ENCODE data around the gene KHNYN. TPM values are rescaled to one million over a fixed set of nuclear protein-coding genes. Genes with fewer than 3 reads are reported as not detected.
A peak's percentile ranks its signal among the peaks of the same experiment; 100 is the strongest.

Gene KHNYN
- total and polyA plus RNA-seq, 2 of the 8 experiments (the other 6 are each of a cell fraction or from before 2014, with no cell fraction given) = 7.6 to 22.3 TPM

GRCh38 chr14:24416254-24416931 lies 13.4 kb upstream of the KHNYN start:
- no peak for FAIRE-seq
- H3K14ac ChIP-seq (ENCODE audit: insufficient read length) = no peak overlapping the region
- H4K8ac ChIP-seq (ENCODE audit: extremely low read depth, insufficient read depth, low read length) = peak overlapping the region; percentile 57; the same call in 1 of the 2 replicates
- H3K4ac ChIP-seq (replicated peaks; ENCODE audit: insufficient read length, low read depth, low read length) = no peak overlapping the region
- no peak overlapping the region for H2BK15ac ChIP-seq (ENCODE audit: low read length)
- no peak overlapping the region for H3K18ac ChIP-seq (ENCODE audit: extremely low read depth, low read length)
- H4K5ac ChIP-seq (ENCODE audit: insufficient read length, low read depth, low read length) = no peak overlapping the region
- no peak overlapping the region for H2BK20ac ChIP-seq (ENCODE audit: low read length)
- no peak overlapping the region for H2BK12ac ChIP-seq (ENCODE audit: low read depth, low read length)
- H2AFZ ChIP-seq (ENCODE audit: low read length) = no peak overlapping the region
- peaks cover 0 to 6% (median 2%) of the 10 kb centered on the region in 4 experiments; a peak in 3 of 7 replicates for H3K27me3 ChIP-seq (replicated peaks in 1 of 4; ENCODE audit: control insufficient read depth in 3 of 4, extremely low read depth in 1 of 4, insufficient read depth in 3 of 4, low read length in 3 of 4)
- no peak overlapping the region for H3K56ac ChIP-seq (replicated peaks; ENCODE audit: insufficient read length, low read depth, low read length)
- no peak for DNase-seq (ENCODE audit: low read depth in 1 of 2, low spot score in 2 of 2)
- H2AK5ac ChIP-seq (ENCODE audit: low read depth, low read length) = no peak overlapping the region
- H3K27ac ChIP-seq (ENCODE audit: low read depth, low read length) = no peak overlapping the region
- no peak overlapping the region for H3K4me3 ChIP-seq (ENCODE audit: extremely low read depth in 1 of 4, insufficient read depth in 2 of 4, low read depth in 3 of 4, low read length in 4 of 4)
- H2BK5ac ChIP-seq (ENCODE audit: low read depth, low read length) = no peak overlapping the region
- H3K23ac ChIP-seq (ENCODE audit: insufficient read length) = no peak overlapping the region
- H3K23me2 ChIP-seq (ENCODE audit: low read depth, low read length) = no peaks in the 10 kb centered on the region
- H3K9me3 ChIP-seq (ENCODE audit: insufficient read depth in 2 of 2, low read depth in 1 of 2, low read length in 1 of 2) = no peaks in the 10 kb centered on the region
- ChIA-PET POLR2A (ENCODE audit: partially characterized antibody) (interaction anchor here (6.3 kb wide), 1 partner anchor 13 kb away, joined by 28 read pairs; the partner anchor contains the start of genes CBLN3 and KHNYN), CTCF (ENCODE audit: partially characterized antibody) (interaction anchor here (0.6 to 9.6 kb wide), 9 partner anchors 9 to 79 kb away, joined by 3 to 101 read pairs (median 10); partner anchors contain the start of genes CBLN3 and NYNRIN)
- no peaks in the 10 kb centered on the region for H3K4me1 ChIP-seq (replicated peaks in 1 of 4; ENCODE audit: control insufficient read depth in 3 of 4, insufficient read depth in 4 of 4, low read length in 3 of 4)
- no peak overlapping the region for H3K9ac ChIP-seq (replicated peaks in 1 of 4; ENCODE audit: extremely low read depth in 1 of 4, low read depth in 3 of 4, low read length in 3 of 4)
- WGBS, 2 experiments (ENCODE audit: extremely low coverage in 1 of 2, insufficient coverage in 1 of 2, insufficient read length in 1 of 2, insufficient replicate concordance in 2 of 2, low coverage in 1 of 2, low lambda C conversion rate in 2 of 2, missing lambda C conversion rate in 1 of 2) = 92% methylated on average over 19 of the region's 19 CpGs; no CpG with 5 or more reads in 1 of the 2 experiments
- no peaks in the 10 kb centered on the region for H3K79me1 ChIP-seq (ENCODE audit: low read depth, low read length)
- peaks cover 4 to 11% (median 7%) of the 10 kb centered on the region in 4 experiments; a peak in 5 of 8 replicates for H3K36me3 ChIP-seq (ENCODE audit: control insufficient read depth in 2 of 4, insufficient read depth in 4 of 4, low read length in 3 of 4)
- no peak overlapping the region for H3K4me2 ChIP-seq (ENCODE audit: insufficient read depth in 1 of 2, low read depth in 2 of 2, low read length in 2 of 2)
- no peak overlapping the region for H2BK120ac ChIP-seq (replicated peaks; ENCODE audit: low read depth, low read length)
- no peaks in the 10 kb centered on the region for H4K20me1 ChIP-seq (replicated peaks in 1 of 2; ENCODE audit: control insufficient read depth in 1 of 2, insufficient read depth in 2 of 2, low read length in 2 of 2)
- no peak overlapping the region for H4K91ac ChIP-seq (replicated peaks; ENCODE audit: insufficient read length, low read length)
- no peaks in the 10 kb centered on the region for H3K79me2 ChIP-seq (ENCODE audit: control insufficient read depth in 1 of 2, insufficient read depth in 2 of 2, low read length in 2 of 2)
- TF ChIP-seq NRF1 (IDR thresholded peaks at IDR 0.05; ENCODE audit: low read depth, low read length) = no peak
- no peak for TF ChIP-seq PHF8 (conservative IDR thresholded peaks at IDR 0.05; ENCODE audit: low read depth, low read length)
- no peak for TF ChIP-seq RAD21 (IDR thresholded peaks at IDR 0.05 in 1 of 2, conservative IDR thresholded peaks at IDR 0.05 in 1 of 2; ENCODE audit: low read depth in 2 of 2, low read length in 2 of 2)
- no peak for TF ChIP-seq ASH2L (IDR thresholded peaks at IDR 0.05; ENCODE audit: low read length)
- TF ChIP-seq CBX8 (IDR thresholded peaks at IDR 0.05; ENCODE audit: borderline replicate concordance, low read depth, low read length) = no peak
- no peak for TF ChIP-seq CTBP2 (IDR thresholded peaks at IDR 0.05; ENCODE audit: borderline replicate concordance, insufficient read depth, insufficient read length, low read length)
- no peak for TF ChIP-seq MAX (IDR thresholded peaks at IDR 0.05)
- TF ChIP-seq ATF2 (IDR thresholded peaks at IDR 0.05; ENCODE audit: low read length) = no peak
- TF ChIP-seq KDM1A (IDR thresholded peaks at IDR 0.05; ENCODE audit: borderline replicate concordance, low read length) = no peak
